ENCODE results near the gene ACSS1.

GRCh38 chr20:25005220-25005619, 52.7 kb downstream of the ACSS1 start:
- TF ChIP-seq CTCF (IDR thresholded peaks at IDR 0.05; ENCODE audit: low read depth, low read length) = no peak
- TF ChIP-seq POLR2A (IDR thresholded peaks at IDR 0.05; ENCODE audit: extremely low read depth, insufficient read length) = no peak
- no peak for TF ChIP-seq MYC (IDR thresholded peaks at IDR 0.05; ENCODE audit: low read depth, low read length)
